NCI-H748 treated with DMSO at 0.1 percent for 48 hours (cell line): ENCODE measurements around the gene TCF25.

ENCODE experiments used
- DNase-seq: peaks from one replicate; lab custom pipeline; 2025; lab: John Stamatoyannopoulos, UW

Gene TCF25

DNA sequence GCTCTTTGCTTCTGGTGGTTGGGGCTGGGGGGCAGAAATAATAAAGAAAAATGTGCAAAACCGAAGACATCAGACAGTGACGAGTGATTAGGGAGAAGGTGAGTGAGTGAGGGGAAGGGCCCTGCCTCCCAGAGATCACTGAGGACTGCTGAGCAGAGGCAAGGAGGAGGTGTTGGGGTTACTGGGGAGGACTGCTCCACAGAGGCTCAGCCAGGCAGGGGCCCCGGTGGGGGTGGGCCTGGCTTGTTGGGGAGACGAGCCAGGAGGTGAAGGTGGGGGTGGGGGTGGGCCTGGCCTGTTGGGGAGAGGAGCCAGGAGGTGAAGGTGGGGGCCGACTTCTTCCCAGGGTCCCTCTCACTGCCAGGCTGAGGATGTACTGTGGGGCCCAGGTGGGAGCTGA lies 73.1 kb downstream of the TCF25 start:
- no peak for DNase-seq

GRCh38 chr16:89949121-89949742 lies 75.8 kb downstream of the TCF25 start:
- no peak for DNase-seq

DNA sequence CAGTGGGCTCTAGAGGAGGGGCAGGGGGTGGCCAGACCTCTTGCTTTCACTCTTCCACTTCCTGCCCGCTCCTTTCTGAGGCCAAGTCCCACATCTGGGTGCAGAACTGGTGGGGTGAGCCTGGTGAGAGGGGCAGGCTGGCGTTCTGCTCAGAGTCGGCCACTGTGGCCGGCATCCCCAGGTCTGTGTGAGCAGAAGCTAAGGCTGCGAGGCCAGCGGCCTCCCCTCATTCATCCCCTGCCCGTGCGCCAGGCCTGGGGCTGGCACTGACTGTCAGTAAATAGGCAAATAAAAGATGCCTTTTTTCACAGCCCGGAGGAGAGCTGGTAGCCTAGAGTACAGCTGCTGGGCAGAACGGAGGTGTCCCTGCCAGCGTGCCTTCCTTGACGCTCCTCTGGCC lies 76.4 kb downstream of the TCF25 start:
- no peak for DNase-seq

DNA sequence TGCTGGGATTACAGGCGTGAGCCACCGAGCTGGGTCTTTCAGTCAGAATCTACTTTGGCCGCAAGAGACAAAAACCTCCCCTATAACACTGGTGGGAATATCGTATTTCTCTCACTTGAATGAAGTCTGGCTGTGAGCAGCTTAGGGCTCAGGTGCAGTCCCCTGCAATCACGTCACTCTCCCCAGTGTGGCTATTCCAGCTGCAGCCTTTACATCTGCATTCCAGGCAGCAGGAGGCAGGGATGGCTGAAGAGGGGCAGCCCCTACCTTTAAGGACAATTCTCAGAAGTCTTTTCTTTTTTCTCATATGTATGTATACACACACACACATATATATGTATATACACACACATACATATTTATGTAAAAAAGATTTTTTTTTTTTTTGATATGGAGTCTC lies 78.1 kb downstream of the TCF25 start:
- no peak for DNase-seq

GRCh38 chr16:89952049-89952448 lies 78.7 kb downstream of the TCF25 start:
- no peak for DNase-seq

- no peak for DNase-seq
These were observed 79.2 kb downstream of the TCF25 start for GRCh38 chr16:89952551-89952950.

DNA sequence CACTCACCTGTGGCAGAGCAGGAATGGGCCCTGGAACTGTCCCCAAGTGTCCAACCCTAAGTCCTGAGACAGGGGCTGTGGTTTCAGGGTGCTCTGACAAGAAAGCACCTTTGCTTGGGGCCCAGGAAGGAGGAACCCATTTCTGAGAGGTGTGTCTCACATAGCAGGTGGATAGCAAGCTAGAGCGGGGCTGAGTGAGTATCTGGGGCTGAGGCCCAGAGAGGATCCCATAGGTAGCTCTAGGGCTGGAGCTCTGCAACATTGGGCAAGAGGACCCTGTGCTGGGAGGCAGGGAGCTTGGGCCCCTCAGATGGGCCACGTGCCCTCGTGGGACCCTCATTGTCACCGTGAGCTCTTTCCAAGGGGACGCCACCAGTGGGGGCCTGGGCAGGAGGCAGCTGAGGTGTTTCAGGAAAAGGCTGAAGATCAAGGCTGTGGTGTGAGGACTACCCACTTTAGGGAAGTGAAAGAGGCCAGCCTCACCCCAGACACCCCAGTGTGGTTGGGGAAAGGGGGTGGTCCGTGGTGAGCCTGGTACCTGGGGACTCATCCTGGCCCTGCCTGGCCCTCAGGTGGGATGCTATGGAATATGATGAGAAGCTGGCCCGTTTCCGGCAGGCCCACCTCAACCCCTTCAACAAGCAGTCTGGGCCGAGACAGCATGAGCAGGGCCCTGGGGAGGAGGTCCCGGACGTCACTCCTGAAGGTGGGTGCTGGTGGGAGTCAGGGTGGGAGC lies 80.4 kb downstream of the TCF25 start:
- no peak for DNase-seq

DNA sequence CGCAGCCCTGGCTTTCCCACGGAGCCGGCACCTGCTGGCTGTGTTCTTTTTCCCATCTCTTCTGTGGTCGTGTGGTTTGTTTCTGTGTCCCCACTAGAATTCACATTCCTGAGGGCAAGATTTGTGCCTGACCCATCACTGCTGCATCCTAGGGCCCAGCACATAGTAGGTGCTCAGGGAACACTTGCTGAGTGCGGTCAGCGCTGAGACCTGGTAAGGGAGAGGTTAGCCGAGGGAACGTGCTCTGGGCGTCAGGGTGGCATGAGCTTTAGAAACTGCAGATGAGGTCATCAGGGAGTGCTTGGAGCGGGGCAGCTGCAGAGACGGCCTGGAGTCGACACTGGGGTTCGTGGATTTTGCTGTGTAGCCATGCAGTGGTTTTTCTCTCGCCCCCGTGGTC lies 81.1 kb downstream of the TCF25 start:
- DNase-seq = no peak

- DNase-seq = no peak
These were observed 81.8 kb downstream of the TCF25 start for GRCh38 chr16:89955001-89955685.

DNA sequence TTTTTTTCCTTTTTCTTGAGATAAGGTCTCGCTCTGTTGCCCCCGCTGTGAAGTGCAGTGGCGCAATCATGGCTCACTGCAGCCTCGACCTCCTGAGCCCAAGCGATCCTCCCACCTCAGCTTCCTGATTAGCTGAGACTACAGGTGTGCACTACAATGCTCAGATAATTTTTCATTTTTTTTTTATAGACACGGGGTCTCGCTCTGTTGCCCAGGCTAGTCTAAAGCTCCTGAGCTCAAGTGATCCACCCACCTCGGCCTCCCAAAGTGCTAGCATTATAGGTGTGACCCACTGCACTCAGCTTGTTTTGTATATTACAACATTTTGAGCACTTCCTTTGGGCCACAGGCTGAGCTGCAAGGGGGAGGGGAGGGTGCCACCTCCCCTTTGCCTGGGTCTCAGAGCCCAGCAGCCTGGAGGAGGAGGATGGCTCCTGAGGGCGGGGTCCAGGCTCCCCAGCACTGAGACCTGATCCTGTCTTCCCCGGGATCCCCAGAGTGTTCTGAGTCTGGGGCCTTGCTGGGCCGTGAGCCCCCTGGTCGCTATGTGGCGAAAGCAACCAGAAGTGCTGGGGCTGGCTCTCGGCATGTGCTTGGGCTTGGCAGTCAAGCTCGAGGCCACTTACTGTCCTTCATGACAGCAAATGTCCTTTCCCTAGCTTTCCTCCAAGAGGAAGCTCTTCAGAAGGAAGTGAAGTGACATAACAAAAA lies 83.3 kb downstream of the TCF25 start:
- no peak for DNase-seq

GRCh38 chr16:89957216-89957785 lies 83.9 kb downstream of the TCF25 start:
- no peak for DNase-seq

DNA sequence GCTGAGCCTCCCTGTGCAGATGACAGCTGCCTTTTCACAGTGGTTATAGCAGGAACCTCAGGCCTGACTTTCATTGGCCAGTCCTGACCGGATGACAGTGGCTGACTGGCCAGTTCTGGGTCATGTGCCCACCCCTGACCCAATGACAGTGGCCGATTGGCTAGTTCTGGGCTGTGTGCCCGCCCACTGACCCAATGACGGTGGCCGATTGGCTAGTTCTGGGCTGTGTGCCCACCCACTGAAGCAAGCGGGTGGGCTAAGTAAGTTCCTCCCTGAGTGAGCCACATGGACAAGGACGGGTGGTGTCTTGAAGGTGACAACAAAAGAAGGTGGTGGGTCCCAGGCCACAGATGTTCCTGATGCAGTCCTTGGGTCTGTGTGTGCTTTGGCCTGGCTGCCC lies 84.7 kb downstream of the TCF25 start:
- DNase-seq = no peak

GRCh38 chr16:89958596-89958995 lies 85.2 kb downstream of the TCF25 start:
- no peak for DNase-seq

DNA sequence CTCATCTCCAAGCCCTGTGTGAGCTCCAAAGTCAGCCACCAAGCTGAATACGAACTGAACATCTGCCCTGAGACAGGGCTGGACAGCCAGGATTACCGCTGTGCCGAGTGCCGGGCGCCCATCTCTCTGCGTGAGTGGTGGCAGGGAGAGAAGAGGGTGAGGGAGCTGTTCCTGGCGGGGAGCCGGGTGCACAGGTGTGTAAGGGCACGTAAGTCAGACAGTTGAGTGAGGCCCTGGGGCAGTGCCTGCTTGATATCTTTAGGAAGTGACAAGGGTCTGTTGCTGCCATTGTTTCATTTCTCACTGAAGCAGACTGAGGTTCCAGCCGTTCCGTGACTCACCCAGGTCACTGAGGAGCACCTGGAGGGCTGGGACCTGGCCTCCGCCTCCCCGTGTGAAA lies 87.6 kb downstream of the TCF25 start:
- no peak for DNase-seq
